SU-DHL-6 (cell line): ENCODE data around the gene CTSH.

Experiments used
- CTCF ChIP-seq: fragments of 200-600 bp; sonication (generic); IDR thresholded peaks from one replicate; pipeline ENCODE4 v1.5.1; 2017; ENCODE audit warnings: antibody characterized with exemption, mild to moderate bottlenecking, low read length, moderate library complexity; ENCODE audit not compliant: insufficient read depth, poor library complexity, severe bottlenecking
- EZH2phosphoT487 ChIP-seq: fragments of 200-600 bp; sonication (generic), shearing (Covaris generic); conservative IDR thresholded peaks from 2 replicates; pipeline ENCODE4 v1.6.1; 2018; ENCODE audit warnings: mild to moderate bottlenecking, antibody characterized with exemption, low read length, moderate library complexity, mixed read lengths

DNA sequence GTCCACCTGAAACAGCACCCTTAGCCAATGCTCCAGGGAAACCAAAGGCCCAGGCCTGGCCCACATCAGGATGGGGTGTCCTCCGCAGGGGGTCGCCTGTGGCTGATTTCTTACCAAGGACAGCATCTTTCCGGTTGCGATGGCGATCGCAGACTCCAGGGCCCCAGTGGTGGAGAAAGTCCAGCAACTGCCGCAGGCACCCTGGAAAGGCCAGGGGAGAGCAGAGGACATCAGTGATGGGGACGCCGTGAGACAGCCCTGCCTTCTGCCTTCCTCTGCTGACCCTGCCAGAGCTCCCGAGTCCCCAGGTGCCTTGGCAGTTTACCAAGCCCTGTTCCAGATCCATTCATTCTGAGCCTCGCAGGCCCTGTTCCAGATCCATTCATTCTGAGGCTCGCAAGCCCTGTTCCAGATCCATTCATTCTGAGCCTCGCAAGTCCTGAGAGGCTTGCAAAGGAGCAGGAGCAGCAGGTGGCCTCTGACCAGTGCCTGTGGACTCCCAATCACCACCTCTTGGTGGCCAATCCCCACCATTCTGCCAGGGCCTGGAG, 12.5 kb downstream of the CTSH start:
- TF ChIP-seq CTCF, result no peak
- no peak for TF ChIP-seq EZH2phosphoT487
